ENCODE data around the gene NXNL1.

Gene NXNL1

GRCh38 chr19:17454576-17455071, 6.1 kb downstream of the NXNL1 start:
- DNase-seq, result no peak

- DNase-seq, result no peak
Observed at GRCh38 chr19:17451820-17452219, 8.9 kb downstream of the NXNL1 start.

GRCh38 chr19:17450264-17451075, 10.3 kb downstream of the NXNL1 start:
- DNase-seq, result peak in 2 of 3 donors; percentile 32 to 33

- peak; percentile 59 to 92 (median 83) for DNase-seq
Observed at GRCh38 chr19:17448131-17448967, 12.4 kb downstream of the NXNL1 start, which contains the start of gene TMEM221. TMEM221 (minus strand) TSS chr19:17448668; CDS start chr19:17448462, 206 bp downstream.

DNA sequence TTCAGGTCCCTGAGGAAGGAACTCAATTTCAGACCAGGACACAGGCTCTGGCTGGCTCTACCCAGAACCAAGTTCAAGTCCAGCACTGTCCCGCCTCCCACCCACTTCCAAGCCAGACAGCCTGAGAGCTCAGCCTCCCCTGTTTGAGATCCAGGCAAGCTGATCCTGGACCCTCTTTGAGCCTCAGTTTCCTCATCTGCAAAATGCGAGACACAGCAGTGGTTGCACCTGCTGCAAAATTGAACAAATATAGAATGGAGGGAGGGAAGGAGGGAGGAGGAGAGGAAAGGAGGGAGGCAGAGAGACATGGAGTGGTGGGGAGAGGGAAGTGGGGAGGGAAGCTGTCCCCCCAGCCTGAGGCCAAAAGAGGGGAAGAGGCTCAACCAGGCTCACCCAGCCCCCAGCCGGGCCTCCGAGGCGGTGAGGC, 13.0 kb downstream of the NXNL1 start:
- no peak for DNase-seq

- DNase-seq, result no peak
Observed at GRCh38 chr19:17445526-17446165, 15.1 kb downstream of the NXNL1 start.

GRCh38 chr19:17441241-17442021, 19.3 kb downstream of the NXNL1 start:
- peak; percentile 36 to 48 (median 39) for DNase-seq

- DNase-seq, result no peak
Observed at GRCh38 chr19:17436874-17437267, 23.9 kb downstream of the NXNL1 start.

GRCh38 chr19:17436094-17436873, 24.4 kb downstream of the NXNL1 start:
- no peak for DNase-seq

DNA sequence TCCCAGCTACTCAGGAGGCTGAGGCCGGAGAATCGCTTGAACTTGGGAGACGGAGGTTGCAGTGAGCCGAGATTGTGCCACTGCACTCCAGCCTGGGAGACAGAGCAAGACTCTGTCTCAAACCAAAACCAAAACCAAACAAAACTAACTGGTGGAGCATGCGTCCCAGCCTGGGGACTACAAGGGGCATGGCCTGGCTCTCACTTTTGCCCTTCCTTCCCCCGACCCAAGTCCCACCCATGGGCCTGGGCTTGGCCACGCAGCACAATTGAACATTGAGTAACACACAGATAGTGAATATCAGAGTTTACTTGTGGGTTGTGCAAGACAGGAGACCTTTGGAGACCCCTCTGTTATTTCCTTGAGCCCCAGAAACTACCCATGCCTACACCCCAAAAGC, 25.5 kb downstream of the NXNL1 start:
- no peak for DNase-seq

DNA sequence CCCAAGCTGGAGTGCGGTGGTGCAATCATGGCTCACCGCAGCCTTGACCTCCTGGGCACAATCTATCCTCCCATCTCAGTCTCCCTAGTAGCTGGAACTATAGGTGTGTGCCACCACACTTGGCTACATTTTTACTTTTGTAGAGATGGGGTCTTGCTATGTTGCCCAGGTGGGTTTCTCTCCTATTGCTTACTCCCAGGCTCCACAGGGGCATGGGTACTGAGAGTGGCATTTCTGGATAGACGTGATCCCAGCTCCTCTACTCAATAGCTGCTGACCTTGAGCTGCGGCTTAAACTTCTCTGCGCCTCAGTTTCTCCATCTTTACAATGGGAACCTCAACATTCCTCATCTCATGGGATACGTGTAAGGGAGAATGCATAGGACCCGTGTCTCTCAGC, 29.3 kb downstream of the NXNL1 start:
- DNase-seq, result no peak

DNA sequence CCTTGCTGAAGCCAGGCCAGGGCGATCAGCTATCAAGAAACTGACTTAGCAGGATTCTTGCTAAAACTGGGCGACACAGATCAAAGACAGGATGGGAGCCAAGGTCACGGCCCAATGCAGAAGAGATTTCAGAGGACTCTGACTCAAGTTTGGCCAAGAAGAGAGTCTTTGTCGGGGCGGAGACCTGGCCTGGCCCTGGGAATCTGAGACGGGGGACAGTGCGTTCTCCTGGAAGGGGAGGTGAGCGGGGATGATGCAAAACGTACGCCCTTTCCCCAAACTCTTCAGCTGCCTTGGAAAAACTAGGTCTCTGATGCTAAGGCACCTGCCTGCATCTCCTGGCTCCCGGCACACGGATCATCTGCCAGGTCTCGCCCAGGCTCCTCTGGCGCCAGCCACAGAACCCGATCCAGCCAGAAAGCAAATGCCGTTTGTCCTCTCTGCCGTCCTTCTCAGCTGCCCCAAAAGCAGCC, 31.0 kb downstream of the NXNL1 start:
- no peak for DNase-seq

DNA sequence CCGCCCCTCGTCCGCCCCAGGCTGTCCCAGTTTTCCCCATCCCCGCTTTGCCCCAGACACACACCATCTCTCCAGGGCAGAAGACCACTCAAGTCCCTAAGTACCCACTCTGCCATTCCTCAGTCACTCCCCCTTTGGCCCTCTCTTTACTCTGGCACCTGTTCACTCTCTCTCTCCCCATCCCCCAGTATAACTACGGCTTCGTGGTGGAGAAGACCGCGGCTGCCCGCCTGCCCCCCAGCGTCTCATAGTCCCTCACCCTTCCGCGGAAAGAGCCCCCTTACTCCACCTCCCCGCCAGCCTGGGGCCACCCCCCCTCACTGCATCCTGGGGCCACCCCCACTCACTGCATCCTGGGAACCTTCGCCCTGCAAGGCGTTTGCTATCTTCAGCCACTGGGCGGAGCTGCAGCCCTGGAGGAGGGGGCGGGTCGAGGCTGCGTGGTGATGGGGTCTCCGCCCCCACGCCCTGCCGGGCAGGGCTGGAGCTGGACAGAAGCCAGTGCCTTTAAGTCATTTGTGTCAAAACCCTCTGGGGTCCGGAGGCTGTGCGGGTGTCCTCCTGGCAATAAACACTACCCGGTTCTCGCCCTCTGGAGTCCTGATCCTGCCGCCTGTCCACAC, 35.9 kb downstream of the NXNL1 start:
- peak; percentile 35 to 67 (median 41) for DNase-seq

DNA sequence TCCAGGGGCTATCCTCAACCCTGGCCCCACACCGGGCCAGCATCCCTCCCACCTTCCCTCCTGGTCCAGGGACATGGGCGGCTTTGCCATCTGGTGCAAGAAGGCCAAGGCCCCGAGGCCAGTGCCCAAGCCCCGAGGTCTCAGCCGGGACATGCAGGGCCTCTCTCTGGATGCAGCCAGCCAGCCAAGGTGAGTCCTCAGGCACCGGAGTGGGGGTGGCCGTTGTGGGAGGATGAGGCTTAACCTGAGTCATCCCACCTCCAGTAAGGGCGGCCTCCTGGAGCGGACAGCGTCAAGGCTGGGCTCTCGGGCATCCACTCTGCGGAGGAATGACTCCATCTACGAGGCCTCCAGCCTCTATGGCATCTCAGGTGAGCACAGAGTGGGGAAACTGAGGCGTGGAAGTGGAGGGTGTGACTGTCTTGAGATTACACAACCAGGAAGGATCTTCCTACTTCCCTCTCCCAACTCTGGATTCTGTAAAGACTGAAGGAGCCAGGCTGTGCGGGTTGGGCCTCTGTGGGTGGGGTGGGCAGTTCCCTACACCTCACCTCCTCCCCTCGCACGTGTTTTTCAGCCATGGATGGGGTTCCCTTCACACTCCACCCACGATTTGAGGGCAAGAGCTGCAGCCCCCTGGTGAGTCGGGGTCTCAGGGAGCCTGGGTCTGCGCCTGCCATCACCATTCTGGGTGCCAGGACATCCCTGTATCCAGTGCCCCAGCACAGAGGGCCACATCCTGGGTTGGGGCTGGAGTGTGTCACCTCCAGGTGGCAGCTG, 37.1 kb downstream of the NXNL1 start:
- no peak for DNase-seq

DNA sequence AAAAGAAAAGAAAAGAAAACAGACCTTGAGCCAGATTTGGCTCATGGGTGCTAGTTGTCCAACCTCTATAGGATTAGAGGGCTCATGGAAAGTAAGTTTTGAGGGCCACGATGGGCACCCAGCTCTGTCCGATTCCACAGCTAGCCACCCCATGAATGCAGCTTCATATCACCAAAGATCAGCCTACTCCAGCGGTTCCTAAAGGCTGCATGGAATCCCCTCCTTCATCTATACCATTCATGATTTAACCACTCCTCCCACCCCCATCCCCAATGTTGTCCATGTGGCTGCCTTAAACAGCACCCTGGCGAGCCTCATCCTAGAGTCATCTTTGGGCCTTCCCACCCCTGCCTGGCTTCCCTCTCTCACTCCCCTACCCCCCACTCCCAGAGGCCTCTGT, 38.8 kb downstream of the NXNL1 start:
- no peak for DNase-seq

DNA sequence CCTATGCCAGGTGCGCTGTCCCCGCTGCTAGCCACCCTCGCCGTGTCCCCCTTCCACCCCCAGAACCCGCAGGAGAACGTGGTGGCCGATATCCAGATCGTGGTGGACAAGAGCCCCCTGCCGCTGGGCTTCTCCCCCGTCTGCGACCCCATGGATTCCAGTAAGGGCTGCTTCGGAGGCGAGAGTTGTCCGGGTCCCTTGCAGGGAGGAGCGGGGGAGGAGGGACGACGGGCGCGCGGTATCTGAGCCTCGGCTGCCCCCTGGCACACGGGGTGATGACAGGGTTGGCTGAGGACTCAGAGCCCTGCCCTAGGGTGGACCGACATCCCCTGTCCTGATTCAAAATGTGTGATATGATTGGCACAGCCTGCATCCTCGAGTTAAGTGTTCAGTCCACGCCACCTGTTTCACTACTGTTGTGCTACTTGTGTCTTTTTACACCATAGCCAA, 40.2 kb downstream of the NXNL1 start:
- peak; percentile 39 to 69 (median 52) for DNase-seq

DNA sequence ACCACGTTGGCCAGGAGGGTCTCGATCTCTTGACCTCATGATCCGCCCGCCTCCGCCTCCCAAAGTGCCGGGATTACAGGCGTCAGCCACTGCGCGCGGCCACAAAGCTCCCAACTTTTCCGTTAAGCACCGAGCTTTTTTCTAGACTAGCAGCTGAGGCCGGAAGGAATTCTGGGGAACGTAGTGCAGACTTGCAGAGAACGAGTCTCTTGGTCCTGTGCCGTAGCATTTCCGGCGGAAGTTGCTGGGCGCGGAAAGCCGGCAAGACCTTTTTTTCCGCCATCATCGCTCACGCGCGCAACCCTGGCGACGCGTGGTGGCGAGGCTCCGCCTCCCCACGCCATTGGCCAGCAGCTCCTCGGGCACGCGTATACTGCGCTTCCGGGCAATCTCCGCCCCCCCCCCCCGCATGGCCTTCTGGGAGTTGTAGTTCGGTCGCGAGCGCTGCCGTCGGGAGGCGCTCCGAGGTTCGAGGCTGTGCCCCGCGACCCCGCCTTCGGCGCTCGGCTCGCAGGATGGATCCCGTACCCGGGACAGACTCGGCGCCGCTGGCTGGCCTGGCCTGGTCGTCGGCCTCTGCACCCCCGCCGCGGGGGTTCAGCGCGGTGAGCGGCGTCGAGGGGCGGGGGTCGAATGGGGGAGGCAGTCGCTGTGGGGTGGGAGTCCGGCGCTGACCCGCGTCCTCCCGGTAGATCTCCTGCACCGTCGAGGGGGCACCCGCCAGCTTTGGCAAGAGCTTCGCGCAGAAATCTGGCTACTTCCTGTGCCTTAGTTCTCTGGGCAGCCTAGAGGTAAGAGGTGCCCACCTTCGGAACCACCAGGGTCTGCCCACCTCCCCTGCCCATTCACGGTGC, 40.9 kb downstream of the NXNL1 start, which contains the start of gene MVB12A:
TSS of gene MVB12A (plus strand) at position 427 of the 854 bp plus-strand sequence. CDS start at position 516, 89 bp downstream.
- DNase-seq, result peak; percentile 99

DNA sequence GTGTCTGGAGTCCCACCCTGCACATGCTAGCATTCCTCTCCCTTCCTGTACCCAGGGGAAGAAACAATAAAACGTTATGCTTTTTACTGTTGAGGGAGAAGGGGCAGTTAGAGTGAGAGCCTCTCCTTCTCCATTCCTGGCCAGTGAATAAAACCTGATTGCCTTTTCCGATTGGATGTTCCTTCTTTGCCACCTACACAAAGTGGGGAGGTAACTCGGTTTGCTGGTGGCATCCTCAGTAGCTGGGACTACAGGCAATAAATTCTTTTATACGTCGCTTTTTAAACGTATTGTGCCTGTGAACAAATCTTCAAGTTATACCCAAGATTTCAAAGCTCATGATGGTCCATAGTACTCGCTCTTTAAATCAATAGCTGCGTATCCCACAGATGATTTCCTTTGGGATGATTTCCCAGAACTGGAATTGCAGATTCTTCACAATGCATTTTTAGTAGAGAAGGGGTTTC, 41.5 kb downstream of the NXNL1 start:
- DNase-seq, result no peak

DNA sequence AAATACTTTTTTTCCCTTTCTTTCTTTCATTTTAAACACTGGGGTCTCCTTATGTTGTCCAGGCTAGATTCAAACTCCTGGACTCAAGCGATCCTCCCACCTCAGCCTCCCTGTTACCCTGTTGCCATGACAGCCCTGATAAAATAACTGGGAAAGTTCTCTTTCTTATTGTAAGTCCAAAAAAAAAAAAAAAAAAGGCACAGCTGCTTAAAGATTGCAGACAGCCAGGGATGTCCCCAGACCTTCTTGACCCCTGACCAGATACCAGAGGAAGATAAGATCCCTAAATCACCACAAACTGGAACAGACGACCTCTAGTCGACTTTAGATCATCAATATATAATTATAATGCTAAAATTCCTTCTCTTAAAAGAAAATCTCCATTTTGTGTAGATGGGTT, 42.0 kb downstream of the NXNL1 start:
- no peak for DNase-seq

Measured in suppressor macrophage treated with lipopolysaccharide for 1 hour (primary cell).